ENCODE results near the gene HSPB7.

GRCh38 chr1:16019644-16020277, 1.9 kb upstream of the HSPB7 start:
- no peak for TF ChIP-seq JUND (IDR thresholded peaks at IDR 0.05; ENCODE audit: low read length)
- TF ChIP-seq CTCF (IDR thresholded peaks at IDR 0.05; ENCODE audit: control extremely low read depth in 1 of 3, insufficient read depth in 1 of 3, low read depth in 1 of 3, low read length in 3 of 3): no peak
- TF ChIP-seq POLR2A (IDR thresholded peaks at IDR 0.05; ENCODE audit: control extremely low read depth in 1 of 2, low read depth in 2 of 2, low read length in 2 of 2): no peak
- TF ChIP-seq USF2 (IDR thresholded peaks at IDR 0.05; ENCODE audit: low read length): no peak
- TF ChIP-seq POLR2AphosphoS5 (IDR thresholded peaks at IDR 0.05; ENCODE audit: low read depth, low read length): no peak
- no peak for TF ChIP-seq EP300 (IDR thresholded peaks at IDR 0.05; ENCODE audit: borderline replicate concordance in 1 of 2, low read depth in 2 of 2, low read length in 2 of 2)
